Measurements from ENCODE around the gene LRRC75A. TPM values are rescaled to one million over a fixed set of nuclear protein-coding genes. Genes with fewer than 3 reads are reported as not detected.

LRRC75A gene
- total and polyA plus RNA-seq, 2 of the 8 experiments (the other 6 are each of a cell fraction or from before 2014, with no cell fraction given) = 9.7 to 9.9 TPM

DNA sequence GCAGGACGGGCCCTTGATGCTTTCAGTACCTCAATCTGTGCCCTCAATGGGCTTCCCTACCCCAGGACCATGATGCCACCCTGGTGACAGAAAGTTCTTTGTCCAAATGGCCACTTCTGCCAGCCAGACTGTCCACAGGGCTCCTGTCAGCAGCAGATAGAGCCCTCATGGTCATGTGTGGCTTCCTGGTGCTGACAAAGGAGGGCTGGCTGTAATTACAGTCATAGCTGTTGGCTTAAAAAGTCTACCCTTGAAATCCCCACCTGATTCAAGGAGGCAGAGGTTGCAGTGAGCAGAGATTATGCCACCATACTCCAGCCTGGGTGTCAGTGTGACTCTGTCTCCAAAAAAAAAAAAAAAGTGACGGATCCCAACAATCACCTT lies 73.3 kb downstream of the LRRC75A start (continued):
- TF ChIP-seq USF2 (IDR thresholded peaks at IDR 0.05; ENCODE audit: low read length) = no peak
- no peak for TF ChIP-seq TAF1 (IDR thresholded peaks at IDR 0.05; ENCODE audit: low read depth, low read length)
- no peak for TF ChIP-seq KDM4A (IDR thresholded peaks at IDR 0.05; ENCODE audit: low read depth, low read length, severe bottlenecking)
- no peak for TF ChIP-seq HDAC6 (IDR thresholded peaks at IDR 0.05; ENCODE audit: low read depth, low read length)
- TF ChIP-seq POU5F1 (IDR thresholded peaks at IDR 0.05; ENCODE audit: low read depth, low read length) = no peak

All from H1 (cell line).